Mucosa of rectum (tissue), 2 donors: ENCODE results near the gene SLC16A8.

Experiments
- H3K27ac ChIP-seq, 2 donors: one replicate each; pipeline ENCODE4 v1.7.0; 2013; ENCODE audit warnings: inconsistent platforms in 2 of 2, low read depth in 2 of 2, low read length in 2 of 2
- H3K27me3 ChIP-seq, 2 donors: one replicate each; pipeline ENCODE4 v1.7.0; 2013; ENCODE audit warnings: low read length in 2 of 2; ENCODE audit not compliant: control insufficient read depth in 2 of 2, insufficient read depth in 2 of 2
- H3K36me3 ChIP-seq, 2 donors: one replicate each; pipeline ENCODE4 v1.7.0; 2013; ENCODE audit warnings: low read length in 2 of 2; ENCODE audit not compliant: control insufficient read depth in 2 of 2, insufficient read depth in 2 of 2
- H3K4me1 ChIP-seq, 2 donors: one replicate each; pipeline ENCODE4 v1.7.0; 2013; ENCODE audit warnings: low read length in 2 of 2, mild to moderate bottlenecking in 1 of 2; ENCODE audit not compliant: control insufficient read depth in 2 of 2, insufficient read depth in 2 of 2
- H3K4me3 ChIP-seq, 2 donors: one replicate each; pipeline ENCODE4 v1.7.0; 2013; ENCODE audit warnings: low read length in 2 of 2
- H3K9ac ChIP-seq, 2 donors: one replicate each; pipeline ENCODE4 v1.7.0; 2013; ENCODE audit warnings: low read length in 2 of 2, low read depth in 1 of 2, mild to moderate bottlenecking in 1 of 2
- H3K9me3 ChIP-seq, 2 donors: one replicate each; pipeline ENCODE4 v1.7.0; 2013; ENCODE audit warnings: low read length in 2 of 2; ENCODE audit not compliant: control insufficient read depth in 2 of 2
- donor health status: healthy.
- donor health status: Normal muscosa, but diverticular disease.

The SLC16A8 gene

DNA sequence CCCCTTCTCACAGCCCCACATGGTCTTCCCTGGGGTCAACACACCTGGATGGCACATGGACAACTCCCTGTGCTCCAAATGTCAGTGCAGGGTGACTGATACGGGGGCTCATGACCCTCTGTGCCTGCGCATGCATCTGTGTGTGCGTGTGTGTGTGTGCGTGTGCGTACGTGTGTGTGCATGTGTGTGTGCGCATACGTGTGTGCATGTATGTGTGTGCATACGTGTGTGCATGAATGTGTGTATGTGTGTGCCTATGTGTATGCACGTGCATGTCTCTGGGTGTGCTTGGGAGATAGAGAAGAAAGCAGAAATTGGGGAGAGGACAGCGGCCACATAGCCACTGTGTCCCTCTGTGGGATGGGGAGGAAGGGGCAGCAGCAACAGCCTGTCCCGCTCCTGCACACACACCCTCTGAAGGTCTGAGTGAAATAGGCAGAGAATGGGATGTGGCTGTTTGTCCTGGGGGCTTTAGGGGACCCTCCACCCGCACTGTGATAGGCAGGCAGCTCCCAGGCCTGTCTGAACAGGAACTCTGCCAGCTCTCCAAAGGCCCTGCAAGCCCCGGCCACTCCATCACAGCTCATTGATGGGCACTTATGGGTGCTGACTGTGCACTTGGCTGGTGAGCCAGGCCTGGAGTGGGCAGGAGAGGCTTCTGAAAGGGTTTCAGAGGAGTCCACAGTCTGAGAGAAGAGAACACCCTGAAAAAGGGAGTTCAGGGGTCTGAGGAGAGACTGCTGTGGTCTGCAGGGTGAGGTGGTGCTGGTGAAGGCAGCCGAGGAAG, 55.4 kb downstream of the SLC16A8 start:
- Histone ChIP-seq H3K9me3 (no peaks in the 10 kb centered on the region), H3K27me3 (no peaks in the 10 kb centered on the region), H3K4me3 (no peak overlapping the region), H3K27ac (no peak overlapping the region), H3K36me3 (no peaks in the 10 kb centered on the region), H3K4me1 (peaks cover 5 to 13% of the 10 kb centered on the region in 2 donors), H3K9ac (no peak overlapping the region)
